GM21360 (cell line): ENCODE data around the gene TBC1D12.
A peak's percentile ranks its signal among the peaks of the same experiment; 100 is the strongest.
"Not testable (repeated sequence)": the region's sequence is repeated elsewhere in the genome, so short reads cannot be mapped to it uniquely, and the experiment has no call there.

Experiments
- ATAC-seq: cut with Tn5 transposase; IDR thresholded peaks from one replicate; pipeline ENCODE4 v1.9.1; 2021; ENCODE audit warnings: mild to moderate bottlenecking, moderate library complexity; ENCODE audit not compliant: unreplicated experiment

TBC1D12 gene

GRCh38 chr10:94450782-94451181, 48.4 kb downstream of the TBC1D12 start:
- ATAC-seq, result no peak

DNA sequence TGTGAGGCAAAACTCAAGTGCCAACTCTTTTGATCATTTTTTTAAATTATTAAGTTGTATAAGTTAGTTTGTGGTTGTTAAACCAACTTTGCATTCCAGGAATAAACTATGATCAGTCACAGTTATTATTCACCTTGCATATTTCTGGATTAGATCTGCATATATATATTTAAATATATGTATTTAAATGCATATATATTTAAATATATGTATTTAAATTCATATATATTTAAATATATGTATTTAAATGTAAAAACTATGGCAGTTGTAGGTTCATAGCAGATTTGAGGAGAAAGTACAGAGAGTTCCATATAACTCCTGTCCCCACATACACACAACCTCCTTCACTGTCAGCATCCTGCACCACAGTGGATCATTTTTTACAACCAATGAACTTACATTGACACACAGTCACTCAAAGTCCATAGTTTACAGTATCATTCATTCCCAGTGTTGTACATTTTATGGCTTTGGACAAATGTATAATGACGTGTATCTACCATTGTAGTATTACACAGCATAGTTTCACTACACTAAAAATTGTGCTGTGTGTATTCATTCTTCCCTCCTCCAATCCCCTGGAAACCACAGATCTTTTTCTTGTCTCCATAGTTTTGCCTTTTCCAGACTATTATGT, 49.7 kb downstream of the TBC1D12 start:
- ATAC-seq, result no peak

DNA sequence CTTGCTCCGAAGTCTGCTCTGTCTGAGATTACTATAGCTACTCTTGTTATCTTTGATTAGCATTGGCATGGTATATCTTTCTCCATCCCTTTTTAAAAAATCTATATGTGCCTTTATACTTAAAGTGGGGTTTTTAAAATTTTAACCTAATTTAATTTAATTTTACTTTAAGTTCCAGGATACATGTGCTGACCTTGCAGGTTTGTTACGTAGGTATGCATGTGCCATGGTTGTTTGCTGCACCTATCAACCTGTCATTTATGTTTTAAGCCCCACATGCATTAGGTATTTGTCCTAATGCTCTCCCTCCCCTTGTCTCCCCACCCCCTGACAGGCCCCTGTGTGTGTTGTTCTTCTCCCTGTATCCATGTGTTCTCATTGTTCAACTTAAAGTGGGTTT, 54.6 kb downstream of the TBC1D12 start:
- no peak for ATAC-seq

- ATAC-seq, result no peak
These were observed 57.0 kb downstream of the TBC1D12 start for GRCh38 chr10:94459385-94459784.

- no peak for ATAC-seq
These were observed 59.2 kb downstream of the TBC1D12 start for GRCh38 chr10:94461503-94461902.

GRCh38 chr10:94462130-94462529, 59.8 kb downstream of the TBC1D12 start:
- no peak for ATAC-seq

- no peak for ATAC-seq
These were observed 63.3 kb downstream of the TBC1D12 start for GRCh38 chr10:94465684-94466083.

GRCh38 chr10:94481410-94481809, 79.1 kb downstream of the TBC1D12 start:
- ATAC-seq, result no peak

DNA sequence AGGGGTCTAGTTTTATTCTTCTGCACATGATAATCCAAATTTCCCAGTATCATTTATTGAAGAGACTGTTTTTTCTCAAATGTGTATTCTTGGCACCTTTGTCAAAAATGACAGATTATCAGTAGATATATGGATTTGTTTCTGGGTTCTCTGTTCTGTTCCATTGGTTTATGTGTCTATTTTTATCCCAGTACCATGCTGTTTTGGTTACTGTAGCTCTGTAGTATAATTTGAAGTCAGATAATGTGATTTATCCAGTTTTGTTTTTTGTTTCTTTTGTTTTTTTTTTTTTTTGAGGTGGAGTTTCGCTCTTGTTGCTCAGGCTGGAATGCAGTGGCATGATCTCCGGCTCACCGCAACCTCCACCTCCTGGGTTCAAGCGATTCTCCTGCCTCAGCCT, 81.6 kb downstream of the TBC1D12 start:
- no peak for ATAC-seq

GRCh38 chr10:94485094-94485493, 82.8 kb downstream of the TBC1D12 start:
- ATAC-seq, result no peak

DNA sequence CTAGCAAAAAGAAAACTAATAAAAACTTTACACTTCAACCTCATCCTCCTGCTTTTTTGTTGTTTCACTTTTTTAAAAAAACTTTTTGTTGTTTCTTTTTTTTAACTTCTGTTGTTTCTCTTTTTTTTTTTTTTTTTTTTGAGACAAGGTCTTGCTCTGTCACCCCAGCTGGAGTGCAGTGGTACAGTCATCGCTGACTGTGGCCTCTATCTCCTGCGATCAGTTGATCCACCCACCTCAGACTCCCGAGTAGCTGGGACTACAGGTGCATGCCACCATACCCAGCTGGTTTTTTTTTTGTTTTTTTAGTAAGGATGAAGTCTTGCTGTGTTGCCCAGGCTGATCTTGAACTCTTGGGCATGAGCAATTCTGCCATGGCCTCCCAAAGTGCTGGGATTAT, 85.2 kb downstream of the TBC1D12 start:
- ATAC-seq, result no peak

- no peak for ATAC-seq
These were observed 86.8 kb downstream of the TBC1D12 start for GRCh38 chr10:94489107-94489506.

- ATAC-seq, result no peak
These were observed 87.8 kb downstream of the TBC1D12 start for GRCh38 chr10:94489976-94490788.

GRCh38 chr10:94490789-94491039, 88.4 kb downstream of the TBC1D12 start:
- ATAC-seq, result no peak

- ATAC-seq, result no peak
These were observed 91.1 kb downstream of the TBC1D12 start for GRCh38 chr10:94493463-94493862.

DNA sequence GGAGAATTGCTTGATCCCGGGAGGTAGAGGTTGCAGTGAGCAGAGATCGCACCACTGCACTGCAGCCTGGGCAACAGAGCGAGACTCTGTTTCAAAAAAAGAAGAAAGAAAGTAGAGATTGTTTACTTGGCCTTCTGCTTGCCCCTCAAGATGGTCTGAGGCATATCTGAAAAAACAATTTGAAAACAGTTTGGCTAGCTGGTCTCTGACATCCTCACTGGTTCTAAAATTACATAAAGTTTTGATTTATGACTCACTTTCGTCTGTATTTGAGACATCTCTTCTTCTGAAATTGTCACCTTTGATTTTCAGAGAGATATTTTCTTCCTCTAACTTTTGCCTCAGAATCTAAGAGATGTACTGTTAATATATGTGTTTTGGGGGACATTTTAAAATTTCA, 93.7 kb downstream of the TBC1D12 start:
- peak; percentile 76 for ATAC-seq

DNA sequence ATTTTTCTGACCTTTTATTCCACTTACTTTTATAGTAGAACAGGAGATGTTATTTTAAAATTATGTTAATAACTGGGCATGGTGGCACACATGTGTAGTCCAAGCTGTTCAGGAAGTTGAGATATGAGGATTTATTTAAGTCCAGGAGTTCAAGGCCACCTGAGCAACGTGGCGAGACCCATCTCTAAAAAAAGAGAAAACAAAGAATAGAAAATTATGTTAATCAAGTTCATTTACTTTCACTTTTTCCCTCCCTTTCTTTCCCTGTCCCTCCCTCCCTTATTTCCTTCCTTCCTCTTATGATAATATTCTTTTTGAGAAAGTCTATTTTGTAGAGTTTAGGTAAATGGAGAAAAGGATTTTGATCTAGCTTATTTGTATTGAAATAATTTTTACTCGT, 94.3 kb downstream of the TBC1D12 start:
- ATAC-seq, result no peak

DNA sequence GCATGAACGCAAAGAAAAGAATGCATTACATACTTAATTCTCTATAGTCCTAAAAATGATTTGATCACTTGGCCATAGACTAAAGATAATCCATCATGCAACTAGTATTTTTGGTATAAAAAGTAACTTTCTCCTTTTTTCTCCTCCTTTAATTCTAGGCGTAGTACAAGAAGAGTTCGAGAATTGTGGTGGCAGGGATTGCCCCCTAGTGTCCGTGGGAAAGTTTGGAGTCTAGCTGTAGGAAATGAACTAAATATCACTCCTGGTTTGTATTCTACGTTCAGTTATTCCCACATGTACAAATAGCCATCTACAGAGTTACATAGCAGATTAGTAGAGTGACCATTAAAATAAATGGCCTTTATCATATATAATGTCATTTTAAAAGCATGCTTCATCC, 97.7 kb downstream of the TBC1D12 start:
- no peak for ATAC-seq

- ATAC-seq, result no peak
These were observed 119.2 kb downstream of the TBC1D12 start for GRCh38 chr10:94521276-94522250.

GRCh38 chr10:94524146-94524545, 121.8 kb downstream of the TBC1D12 start:
- no peak for ATAC-seq

- ATAC-seq, result no peak
These were observed 122.4 kb downstream of the TBC1D12 start for GRCh38 chr10:94524711-94525110.

DNA sequence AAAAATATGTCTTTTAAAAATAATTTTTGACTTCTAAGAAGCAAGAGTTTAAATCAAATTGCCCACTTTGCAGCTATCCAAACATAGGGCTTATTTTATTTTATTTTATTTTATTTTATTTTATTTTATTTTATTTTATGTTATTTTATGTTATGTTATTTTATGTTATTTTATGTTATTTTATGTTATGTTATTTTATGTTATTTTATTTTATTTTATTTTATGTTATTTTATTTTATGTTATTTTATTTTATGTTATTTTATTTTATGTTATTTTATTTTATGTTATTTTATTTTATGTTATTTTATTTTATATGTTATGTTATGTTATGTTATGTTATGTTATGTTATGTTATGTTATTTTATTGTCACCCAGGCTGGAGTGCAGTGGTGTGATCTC, 129.2 kb downstream of the TBC1D12 start:
- not testable (repeated sequence) for ATAC-seq
